ENCODE measurements around the gene HSF2BP.
"Not testable (repeated sequence)": the region's sequence is repeated elsewhere in the genome, so short reads cannot be mapped to it uniquely, and the experiment has no call there.

HSF2BP gene

GRCh38 chr21:43570195-43570594, 89.1 kb downstream of the HSF2BP start:
- not testable (repeated sequence) for H3K9ac ChIP-seq (ENCODE audit: low read length in 5 of 5); H3K9me3 ChIP-seq (ENCODE audit: control insufficient read depth in 5 of 5, low read length in 5 of 5); H3K36me3 ChIP-seq (ENCODE audit: control insufficient read depth in 5 of 5, insufficient read depth in 5 of 5, low read length in 5 of 5); H3K4me3 ChIP-seq (ENCODE audit: low read depth in 1 of 5, low read length in 5 of 5); H3K27ac ChIP-seq (ENCODE audit: low read depth, low read length); H3K27me3 ChIP-seq (ENCODE audit: control insufficient read depth in 5 of 5, insufficient read depth in 4 of 5, low read length in 5 of 5)
- peaks cover 0 to 14% (median 7%) of the 10 kb centered on the region in 5 donors for H3K4me1 ChIP-seq (ENCODE audit: control insufficient read depth in 5 of 5, insufficient read depth in 5 of 5, low read length in 5 of 5)

GRCh38 chr21:43562451-43562850, 96.8 kb downstream of the HSF2BP start:
- not testable (repeated sequence) for H3K4me3 ChIP-seq (ENCODE audit: low read depth in 1 of 5, low read length in 5 of 5)

GRCh38 chr21:43540561-43540960, 118.7 kb downstream of the HSF2BP start:
- H3K9ac ChIP-seq (ENCODE audit: low read length in 5 of 5); H3K4me1 ChIP-seq (ENCODE audit: control insufficient read depth in 5 of 5, insufficient read depth in 5 of 5, low read length in 5 of 5); H3K36me3 ChIP-seq (ENCODE audit: control insufficient read depth in 5 of 5, insufficient read depth in 5 of 5, low read length in 5 of 5); H3K4me3 ChIP-seq (ENCODE audit: low read depth in 1 of 5, low read length in 5 of 5); H3K9me3 ChIP-seq (ENCODE audit: control insufficient read depth in 5 of 5, low read length in 5 of 5); H3K27me3 ChIP-seq (ENCODE audit: control insufficient read depth in 5 of 5, insufficient read depth in 4 of 5, low read length in 5 of 5); H3K27ac ChIP-seq (ENCODE audit: low read depth, low read length): not testable (repeated sequence)

More at GRCh38 chr21:43562451-43562850, 96.8 kb downstream of the HSF2BP start:
- not testable (repeated sequence) for H3K9ac ChIP-seq (ENCODE audit: low read length in 5 of 5); H3K4me1 ChIP-seq (ENCODE audit: control insufficient read depth in 5 of 5, insufficient read depth in 5 of 5, low read length in 5 of 5); H3K36me3 ChIP-seq (ENCODE audit: control insufficient read depth in 5 of 5, insufficient read depth in 5 of 5, low read length in 5 of 5); H3K27ac ChIP-seq (ENCODE audit: low read depth, low read length); H3K27me3 ChIP-seq (ENCODE audit: control insufficient read depth in 5 of 5, insufficient read depth in 4 of 5, low read length in 5 of 5); H3K9me3 ChIP-seq (ENCODE audit: control insufficient read depth in 5 of 5, low read length in 5 of 5)

- H3K27me3 ChIP-seq (ENCODE audit: control insufficient read depth in 5 of 5, insufficient read depth in 4 of 5, low read length in 5 of 5); H3K4me1 ChIP-seq (ENCODE audit: control insufficient read depth in 5 of 5, insufficient read depth in 5 of 5, low read length in 5 of 5); H3K4me3 ChIP-seq (ENCODE audit: low read depth in 1 of 5, low read length in 5 of 5); H3K9me3 ChIP-seq (ENCODE audit: control insufficient read depth in 5 of 5, low read length in 5 of 5); H3K9ac ChIP-seq (ENCODE audit: low read length in 5 of 5); H3K36me3 ChIP-seq (ENCODE audit: control insufficient read depth in 5 of 5, insufficient read depth in 5 of 5, low read length in 5 of 5); H3K27ac ChIP-seq (ENCODE audit: low read depth, low read length): not testable (repeated sequence)
Measured at GRCh38 chr21:43522495-43523131, 136.7 kb downstream of the HSF2BP start.

- H3K36me3 ChIP-seq (ENCODE audit: control insufficient read depth in 5 of 5, insufficient read depth in 5 of 5, low read length in 5 of 5); H3K9ac ChIP-seq (ENCODE audit: low read length in 5 of 5); H3K27me3 ChIP-seq (ENCODE audit: control insufficient read depth in 5 of 5, insufficient read depth in 4 of 5, low read length in 5 of 5); H3K27ac ChIP-seq (ENCODE audit: low read depth, low read length); H3K4me1 ChIP-seq (ENCODE audit: control insufficient read depth in 5 of 5, insufficient read depth in 5 of 5, low read length in 5 of 5); H3K9me3 ChIP-seq (ENCODE audit: control insufficient read depth in 5 of 5, low read length in 5 of 5); H3K4me3 ChIP-seq (ENCODE audit: low read depth in 1 of 5, low read length in 5 of 5): not testable (repeated sequence)
Measured at GRCh38 chr21:43517701-43518100, 141.6 kb downstream of the HSF2BP start.

- not testable (repeated sequence) for H3K27me3 ChIP-seq (ENCODE audit: control insufficient read depth in 5 of 5, insufficient read depth in 4 of 5, low read length in 5 of 5); H3K9ac ChIP-seq (ENCODE audit: low read length in 5 of 5); H3K36me3 ChIP-seq (ENCODE audit: control insufficient read depth in 5 of 5, insufficient read depth in 5 of 5, low read length in 5 of 5); H3K27ac ChIP-seq (ENCODE audit: low read depth, low read length); H3K4me1 ChIP-seq (ENCODE audit: control insufficient read depth in 5 of 5, insufficient read depth in 5 of 5, low read length in 5 of 5); H3K9me3 ChIP-seq (ENCODE audit: control insufficient read depth in 5 of 5, low read length in 5 of 5); H3K4me3 ChIP-seq (ENCODE audit: low read depth in 1 of 5, low read length in 5 of 5)
Measured at GRCh38 chr21:43516860-43517627, 142.2 kb downstream of the HSF2BP start.

GRCh38 chr21:43516295-43516847, 142.9 kb downstream of the HSF2BP start:
- not testable (repeated sequence) for H3K4me1 ChIP-seq (ENCODE audit: control insufficient read depth in 5 of 5, insufficient read depth in 5 of 5, low read length in 5 of 5); H3K9ac ChIP-seq (ENCODE audit: low read length in 5 of 5); H3K27me3 ChIP-seq (ENCODE audit: control insufficient read depth in 5 of 5, insufficient read depth in 4 of 5, low read length in 5 of 5); H3K4me3 ChIP-seq (ENCODE audit: low read depth in 1 of 5, low read length in 5 of 5); H3K36me3 ChIP-seq (ENCODE audit: control insufficient read depth in 5 of 5, insufficient read depth in 5 of 5, low read length in 5 of 5); H3K9me3 ChIP-seq (ENCODE audit: control insufficient read depth in 5 of 5, low read length in 5 of 5); H3K27ac ChIP-seq (ENCODE audit: low read depth, low read length)

GRCh38 chr21:43514834-43515233, 144.5 kb downstream of the HSF2BP start:
- not testable (repeated sequence) for H3K27ac ChIP-seq (ENCODE audit: low read depth, low read length); H3K9ac ChIP-seq (ENCODE audit: low read length in 5 of 5); H3K9me3 ChIP-seq (ENCODE audit: control insufficient read depth in 5 of 5, low read length in 5 of 5); H3K4me3 ChIP-seq (ENCODE audit: low read depth in 1 of 5, low read length in 5 of 5); H3K36me3 ChIP-seq (ENCODE audit: control insufficient read depth in 5 of 5, insufficient read depth in 5 of 5, low read length in 5 of 5); H3K4me1 ChIP-seq (ENCODE audit: control insufficient read depth in 5 of 5, insufficient read depth in 5 of 5, low read length in 5 of 5); H3K27me3 ChIP-seq (ENCODE audit: control insufficient read depth in 5 of 5, insufficient read depth in 4 of 5, low read length in 5 of 5)

- not testable (repeated sequence) for H3K4me3 ChIP-seq (ENCODE audit: low read depth in 1 of 5, low read length in 5 of 5); H3K27ac ChIP-seq (ENCODE audit: low read depth, low read length); H3K4me1 ChIP-seq (ENCODE audit: control insufficient read depth in 5 of 5, insufficient read depth in 5 of 5, low read length in 5 of 5); H3K9ac ChIP-seq (ENCODE audit: low read length in 5 of 5); H3K36me3 ChIP-seq (ENCODE audit: control insufficient read depth in 5 of 5, insufficient read depth in 5 of 5, low read length in 5 of 5); H3K9me3 ChIP-seq (ENCODE audit: control insufficient read depth in 5 of 5, low read length in 5 of 5); H3K27me3 ChIP-seq (ENCODE audit: control insufficient read depth in 5 of 5, insufficient read depth in 4 of 5, low read length in 5 of 5)
Measured at GRCh38 chr21:43513023-43513422, 146.3 kb downstream of the HSF2BP start.

GRCh38 chr21:43511209-43511608, 148.1 kb downstream of the HSF2BP start:
- not testable (repeated sequence) for H3K4me3 ChIP-seq (ENCODE audit: low read depth in 1 of 5, low read length in 5 of 5); H3K9me3 ChIP-seq (ENCODE audit: control insufficient read depth in 5 of 5, low read length in 5 of 5); H3K36me3 ChIP-seq (ENCODE audit: control insufficient read depth in 5 of 5, insufficient read depth in 5 of 5, low read length in 5 of 5); H3K27ac ChIP-seq (ENCODE audit: low read depth, low read length); H3K9ac ChIP-seq (ENCODE audit: low read length in 5 of 5); H3K4me1 ChIP-seq (ENCODE audit: control insufficient read depth in 5 of 5, insufficient read depth in 5 of 5, low read length in 5 of 5); H3K27me3 ChIP-seq (ENCODE audit: control insufficient read depth in 5 of 5, insufficient read depth in 4 of 5, low read length in 5 of 5)

Data from subcutaneous abdominal adipose tissue (tissue), 5 donors.